ENCODE data around the gene GATAD2A. TPM values are rescaled to one million over a fixed set of nuclear protein-coding genes. Genes with fewer than 3 reads are reported as not detected.

GATAD2A gene
- total RNA-seq, 1 experiment from 2014 or later, result 99.6 TPM

GRCh38 chr19:19434483-19435045 is 29.1 kb downstream of the GATAD2A start:
- BruUV-seq (replicated peaks), result no TSS peak
- no peak for TF ChIP-seq CTCF (IDR thresholded peaks at IDR 0.05)
- TF ChIP-seq SIN3A (IDR thresholded peaks at IDR 0.05; ENCODE audit: borderline replicate concordance, insufficient read depth, low read depth, low read length), result no peak
- no peak for TF ChIP-seq POLR2AphosphoS5 (IDR thresholded peaks at IDR 0.05; ENCODE audit: low read depth, low read length)
- TF ChIP-seq REST (IDR thresholded peaks at IDR 0.05; ENCODE audit: insufficient read depth in 1 of 2, low read depth in 2 of 2, low read length in 1 of 2), result no peak
- TF ChIP-seq TCF7L2 (IDR thresholded peaks at IDR 0.05; ENCODE audit: low read depth, low read length), result no peak
- H3K4me1 ChIP-seq (ENCODE audit: control insufficient read depth, insufficient read depth, low read length), result no peaks in the 10 kb centered on the region
- no peak overlapping the region for H3K27ac ChIP-seq (ENCODE audit: low read length)
- H3K9me3 ChIP-seq (ENCODE audit: control insufficient read depth, insufficient read depth, low read depth, low read length), result no peaks in the 10 kb centered on the region
- in situ Hi-C loops (cut with HindIII; ENCODE audit: low pct_unique_long_range_greater_than_20kb, low sequenced_read_pairs) (no loop called here), intact Hi-C loops (cut with micrococcal nuclease; ENCODE audit: unreplicated experiment) (no loop called here)
- no peaks in the 10 kb centered on the region for H3K27me3 ChIP-seq (ENCODE audit: control insufficient read depth, insufficient read depth, low read length)
- ChIA-PET POLR2A (no interaction called here), CTCF (no interaction called here)
- ATAC-seq (no peak), DNase-seq (ENCODE audit: low read depth, low spot score) (no peak)
- no peak overlapping the region for H3K4me3 ChIP-seq (ENCODE audit: low read depth in 2 of 2, low read length in 2 of 2)
- H3K36me3 ChIP-seq (ENCODE audit: control insufficient read depth, insufficient read depth, low read length), result no peaks in the 10 kb centered on the region

- no peaks in the 10 kb centered on the region for H3K27me3 ChIP-seq (ENCODE audit: control insufficient read depth, insufficient read depth, low read length)
- in situ Hi-C loops (cut with HindIII; ENCODE audit: low pct_unique_long_range_greater_than_20kb, low sequenced_read_pairs), result no loop called here
- DNase-seq (ENCODE audit: low read depth, low spot score) (no peak), ATAC-seq (no peak)
- BruUV-seq (replicated peaks), result no TSS peak
- CTCF ChIA-PET, result no interaction called here
- no peak for TF ChIP-seq POLR2AphosphoS5 (IDR thresholded peaks at IDR 0.05; ENCODE audit: low read depth, low read length)
- TF ChIP-seq REST (IDR thresholded peaks at IDR 0.05; ENCODE audit: insufficient read depth in 1 of 2, low read depth in 2 of 2, low read length in 1 of 2), result no peak
- no peak for TF ChIP-seq TCF7L2 (IDR thresholded peaks at IDR 0.05; ENCODE audit: low read depth, low read length)
- TF ChIP-seq CTCF (IDR thresholded peaks at IDR 0.05), result no peak
- no peak for TF ChIP-seq SIN3A (IDR thresholded peaks at IDR 0.05; ENCODE audit: borderline replicate concordance, insufficient read depth, low read depth, low read length)
- no peaks in the 10 kb centered on the region for H3K36me3 ChIP-seq (ENCODE audit: control insufficient read depth, insufficient read depth, low read length)
- no peaks in the 10 kb centered on the region for H3K9me3 ChIP-seq (ENCODE audit: control insufficient read depth, insufficient read depth, low read depth, low read length)
- no peak overlapping the region for H3K4me3 ChIP-seq (ENCODE audit: low read depth in 2 of 2, low read length in 2 of 2)
- POLR2A ChIA-PET, result interaction anchor here (0.6 kb wide), 1 partner anchor 331 kb away, joined by 3 read pairs; no protein-coding TSS in a partner anchor
- H3K4me1 ChIP-seq (ENCODE audit: control insufficient read depth, insufficient read depth, low read length), result no peaks in the 10 kb centered on the region
- intact Hi-C loops (cut with micrococcal nuclease; ENCODE audit: unreplicated experiment), result no loop called here
- H3K27ac ChIP-seq (ENCODE audit: low read length), result no peak overlapping the region
These were observed 30.7 kb downstream of the GATAD2A start for GRCh38 chr19:19436137-19436691.

All from Panc1 (cell line).